Ishikawa (cell line): ENCODE measurements around the gene COPS9.

Source experiments
- CREB1 ChIP-seq: IDR thresholded peaks from 2 replicates; pipeline ENCODE4 v1.6.1; 2012; ENCODE audit warnings: low read depth
- MAX ChIP-seq: IDR thresholded peaks from 2 replicates; pipeline ENCODE4 v1.6.1; 2012
- NFIC ChIP-seq: IDR thresholded peaks from 2 replicates; pipeline ENCODE4 v1.6.1; 2012
- TAF1 ChIP-seq: IDR thresholded peaks from 2 replicates; pipeline ENCODE4 v1.6.1; 2012; ENCODE audit warnings: low read depth, mild to moderate bottlenecking
- TCF12 ChIP-seq: IDR thresholded peaks from 2 replicates; pipeline ENCODE4 v1.6.1; 2012; ENCODE audit warnings: low read depth

DNA sequence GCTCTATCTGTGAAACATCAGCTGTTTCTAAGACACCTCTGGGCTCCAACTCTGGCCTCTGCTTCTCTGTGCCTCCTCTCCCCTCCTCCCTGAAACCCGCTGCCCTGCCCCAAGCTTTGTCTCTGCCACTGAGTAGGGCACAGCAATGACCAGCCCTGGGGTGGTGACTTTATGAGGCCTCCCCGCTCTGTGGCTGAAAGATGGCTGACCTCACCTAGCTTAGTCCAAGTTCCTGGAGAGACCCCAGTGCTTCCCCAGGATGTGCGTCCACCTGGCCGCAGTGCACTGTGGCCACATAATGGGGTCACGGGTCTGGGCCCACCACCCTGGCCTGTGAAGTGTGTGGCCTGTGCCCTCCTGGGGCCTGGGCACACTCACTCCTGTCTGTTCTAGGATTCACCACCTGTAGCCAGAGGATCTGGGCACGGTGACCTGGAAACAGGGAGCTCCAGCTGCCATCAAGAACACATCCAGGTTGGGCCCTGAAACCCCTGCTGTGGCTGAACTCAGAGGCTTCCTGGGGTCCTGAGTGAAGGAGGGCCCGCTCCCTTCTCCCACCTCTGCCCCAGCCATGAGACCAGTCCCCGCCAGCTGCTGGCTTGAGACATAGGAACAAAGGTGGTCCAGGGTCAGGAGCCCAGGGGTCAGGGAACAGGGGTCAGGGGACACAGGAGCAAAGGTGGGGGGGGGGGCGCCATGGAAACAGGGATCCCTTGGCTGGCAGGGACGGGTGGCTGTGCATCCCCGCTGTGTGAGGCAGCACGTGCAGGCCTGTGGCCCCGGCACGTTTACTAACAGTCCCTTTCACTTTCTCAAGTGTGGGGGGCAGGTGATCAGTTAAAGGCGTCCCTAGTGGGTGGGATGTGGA lies 33.6 kb upstream of the COPS9 start:
- no peak for TF ChIP-seq TCF12
- TF ChIP-seq TAF1: no peak
- no peak for TF ChIP-seq CREB1
- no peak for TF ChIP-seq NFIC
- TF ChIP-seq MAX: no peak
